CD1c-positive myeloid dendritic cell (primary cell): ENCODE results near the gene RTRAF.
A peak's percentile ranks its signal among the peaks of the same experiment; 100 is the strongest.

Experiments
- DNase-seq: peaks from one replicate; pipeline ENCODE4 v3.0.0-alpha.2; 2016; ENCODE audit errors: extremely low spot score

The RTRAF gene

DNA sequence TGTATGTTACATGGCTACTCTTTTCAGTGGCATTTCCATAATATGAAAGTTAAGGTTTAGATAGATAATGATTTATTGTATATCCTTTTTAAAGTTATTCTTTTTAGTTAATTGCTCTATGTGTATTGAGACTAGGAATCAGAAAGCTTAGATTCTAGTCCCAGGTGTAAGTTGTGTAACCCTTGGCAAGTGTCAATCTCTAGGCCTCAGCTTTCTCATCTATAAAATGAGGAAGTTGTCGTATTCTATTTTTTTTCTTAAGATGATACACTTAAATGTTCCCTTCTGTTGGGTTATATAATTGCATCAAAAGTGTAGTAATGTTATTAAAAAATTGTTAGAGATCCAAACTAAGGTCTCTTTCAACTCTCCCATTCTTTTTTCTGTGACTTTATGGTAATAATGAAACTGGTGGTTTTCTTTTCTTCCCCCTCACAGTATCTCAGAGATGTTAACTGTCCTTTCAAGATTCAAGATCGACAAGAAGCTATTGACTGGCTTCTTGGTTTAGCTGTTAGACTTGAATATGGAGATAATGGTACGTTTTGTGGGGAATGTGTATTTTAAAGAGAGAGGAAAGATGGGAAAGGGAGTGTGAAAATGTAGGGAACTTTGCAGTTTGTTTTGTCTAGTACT is 4.1 kb downstream of the RTRAF start:
- DNase-seq, result no peak

DNA sequence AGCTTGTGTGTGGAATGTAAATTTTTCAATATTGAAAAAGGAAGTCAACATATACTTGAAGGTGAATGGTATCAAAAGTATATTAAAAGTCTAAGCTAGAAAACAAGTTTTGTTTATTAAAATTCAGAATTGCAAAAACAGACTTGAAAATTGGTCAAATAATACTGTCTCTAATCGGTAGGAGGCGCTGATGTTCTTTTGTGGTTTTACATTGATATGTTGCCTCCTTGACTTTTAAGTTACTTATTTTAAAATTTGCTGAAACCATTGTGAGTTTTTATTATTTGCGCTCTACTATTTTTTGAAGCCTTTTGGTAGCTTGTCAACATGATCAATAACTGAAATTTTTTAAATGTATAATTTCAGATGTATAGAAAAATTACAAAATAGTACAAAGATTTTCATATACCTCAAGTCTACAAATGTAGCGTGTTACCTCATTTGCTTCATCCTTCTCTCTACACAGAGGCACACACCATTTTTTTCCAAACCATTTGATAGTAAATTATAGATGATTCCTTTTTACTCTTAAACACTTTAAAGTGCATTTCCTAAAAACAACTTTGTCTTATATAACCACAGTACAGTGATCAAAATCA is 6.9 kb downstream of the RTRAF start:
- peak; percentile 57 for DNase-seq

DNA sequence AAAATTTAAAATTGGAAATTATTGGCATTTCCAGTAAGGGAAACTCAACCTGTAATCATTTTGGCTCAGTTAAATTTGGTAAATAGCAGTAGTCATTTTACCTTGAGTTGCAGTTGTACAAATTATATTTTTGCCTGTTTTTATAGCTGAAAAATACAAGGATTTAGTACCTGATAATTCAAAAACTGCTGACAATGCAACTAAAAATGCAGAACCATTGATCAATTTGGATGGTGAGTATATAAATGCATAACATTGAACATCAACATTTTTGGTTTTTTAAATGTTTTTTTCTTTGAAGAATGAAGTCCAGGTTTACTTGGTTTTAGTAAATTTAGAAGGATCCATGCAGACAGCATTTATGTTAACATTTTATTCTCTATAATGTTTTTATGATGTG is 9.0 kb downstream of the RTRAF start:
- no peak for DNase-seq

DNA sequence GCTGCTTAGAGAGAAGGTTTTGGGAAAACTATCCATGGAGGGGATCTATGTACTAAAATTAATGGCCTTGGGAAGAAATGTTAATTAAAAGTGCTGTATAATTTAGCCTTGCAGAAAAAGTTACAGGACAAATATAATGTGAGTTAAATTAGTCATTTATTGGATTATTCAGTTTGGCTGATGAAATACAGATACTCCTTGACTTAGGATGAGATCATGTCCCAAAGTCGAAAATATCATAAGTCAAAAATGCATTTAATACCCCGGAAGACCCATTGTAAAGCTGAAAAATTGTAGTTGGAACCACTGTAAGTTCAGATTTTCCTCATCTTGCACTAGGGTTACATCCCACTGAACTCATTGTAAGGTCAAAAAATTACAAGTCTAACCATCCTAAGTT is 9.7 kb downstream of the RTRAF start:
- no peak for DNase-seq

DNA sequence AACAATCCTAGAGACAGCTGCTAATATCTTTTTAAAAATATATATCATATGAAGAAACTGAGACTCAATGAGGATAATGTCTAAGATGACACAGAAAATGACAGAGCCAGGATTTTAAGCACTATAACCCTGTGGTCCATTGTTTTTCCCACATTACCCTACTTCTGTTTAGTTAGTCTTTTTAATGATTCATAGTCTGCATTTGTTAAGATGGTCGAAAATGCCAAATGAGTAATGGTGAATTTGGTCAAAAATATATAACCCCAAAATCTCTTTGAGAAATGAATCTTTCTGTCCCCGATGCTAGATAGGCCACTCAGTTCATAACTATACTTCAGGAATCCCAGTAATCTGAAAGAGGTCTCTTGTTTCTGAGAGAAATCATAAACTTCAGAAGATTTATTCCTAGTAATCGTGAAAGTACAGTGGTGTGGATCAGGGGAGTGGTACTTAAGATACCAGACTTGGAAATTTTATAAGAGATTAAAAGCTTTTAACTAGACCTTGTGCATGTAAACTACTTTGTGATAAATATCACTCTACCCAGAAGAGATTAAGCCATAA is 10.8 kb downstream of the RTRAF start:
- DNase-seq, result no peak

DNA sequence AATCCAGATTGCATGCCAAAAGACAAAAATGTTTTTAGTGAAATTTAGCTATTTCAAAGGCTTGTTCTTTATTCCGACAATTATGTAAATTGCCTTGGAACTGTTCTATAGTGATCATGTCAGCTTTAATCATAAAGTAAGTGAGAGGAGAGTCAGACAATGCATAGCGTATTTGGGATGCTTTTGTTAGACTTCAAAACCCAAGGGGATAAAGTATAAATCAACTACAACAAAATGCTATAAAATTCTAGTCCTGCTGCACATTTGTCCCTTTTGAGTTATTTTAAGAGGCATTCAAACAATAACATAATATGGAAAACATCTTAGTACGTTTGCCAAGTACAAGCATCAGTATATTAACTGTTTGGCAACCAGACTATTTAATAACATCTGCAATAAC is 11.3 kb downstream of the RTRAF start:
- DNase-seq, result no peak

DNA sequence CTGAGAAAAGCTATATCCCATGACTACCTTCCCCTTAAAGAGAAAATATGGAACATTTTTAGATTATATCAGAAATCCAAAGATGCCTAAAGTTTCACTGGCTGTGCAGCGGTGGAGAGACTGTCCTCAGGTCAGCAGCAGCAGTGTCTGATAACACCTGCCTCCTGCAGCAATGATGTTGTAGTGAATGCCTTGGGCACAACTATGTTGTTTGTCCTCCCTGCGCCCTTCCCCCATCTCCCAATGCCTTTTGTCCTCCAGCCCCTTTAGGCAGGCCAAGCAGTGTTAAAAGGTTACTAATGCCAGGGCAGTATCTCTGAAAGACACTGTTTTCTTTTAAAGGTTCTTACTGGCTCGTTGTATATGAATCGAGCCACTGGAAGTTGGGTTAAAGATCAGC is 13.2 kb downstream of the RTRAF start:
- no peak for DNase-seq

DNA sequence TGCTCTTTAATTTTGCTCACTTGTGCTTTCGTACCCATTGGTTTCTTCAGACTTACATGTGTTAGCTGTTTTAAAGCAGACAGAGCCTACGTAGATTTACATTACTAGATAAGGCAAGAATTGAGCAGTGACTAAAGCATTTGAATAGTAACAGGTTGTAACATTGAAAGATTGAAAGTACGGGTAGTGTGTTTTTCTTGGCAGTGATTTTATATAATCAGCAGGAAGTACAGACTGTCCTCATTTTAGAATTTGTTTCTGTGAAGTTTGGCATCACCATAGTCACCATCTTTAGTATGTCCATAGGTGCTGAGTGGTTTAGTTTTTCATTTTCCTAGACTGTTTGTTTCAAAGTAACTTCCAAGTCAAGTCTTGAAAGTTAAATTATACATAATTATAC is 14.0 kb downstream of the RTRAF start:
- DNase-seq, result no peak

DNA sequence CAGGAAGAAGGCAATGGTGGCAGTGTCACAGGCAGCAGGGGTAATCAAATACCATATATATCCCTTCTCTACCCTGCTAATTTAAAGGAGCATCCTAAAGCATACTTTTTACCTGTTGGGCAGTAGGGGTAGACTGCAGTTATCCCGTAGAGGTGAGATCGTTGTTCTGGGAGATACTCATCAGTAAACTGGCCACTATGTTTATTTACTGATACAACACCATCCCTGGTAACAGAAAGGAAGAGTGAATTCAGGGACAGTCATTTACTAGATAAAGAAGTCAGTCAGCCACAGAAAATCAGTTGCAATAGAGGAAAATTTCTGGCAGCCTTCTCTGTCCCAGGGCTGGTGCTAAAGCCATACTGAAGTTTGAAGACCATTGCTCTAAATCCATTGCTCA is 16.3 kb downstream of the RTRAF start:
- DNase-seq, result no peak

DNA sequence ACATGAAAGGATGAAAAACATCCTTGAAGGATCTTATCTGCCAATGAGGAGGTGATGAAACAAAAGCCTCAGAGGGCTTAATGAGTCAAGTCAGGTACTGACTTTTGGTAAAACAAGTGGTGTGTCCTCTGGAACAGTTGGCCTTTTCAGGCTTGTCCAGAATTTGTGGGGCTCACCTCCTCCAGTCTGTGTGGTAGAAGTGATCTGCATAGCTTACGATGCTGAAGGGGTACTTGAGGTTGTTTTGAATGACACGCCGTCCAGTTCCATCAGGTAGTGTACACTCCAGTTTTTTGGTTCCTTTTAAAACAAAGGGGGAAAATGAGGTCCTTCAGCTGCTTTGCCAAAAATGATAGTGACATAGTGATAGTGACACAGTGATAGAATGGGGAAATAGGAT is 17.0 kb downstream of the RTRAF start:
- DNase-seq, result no peak

DNA sequence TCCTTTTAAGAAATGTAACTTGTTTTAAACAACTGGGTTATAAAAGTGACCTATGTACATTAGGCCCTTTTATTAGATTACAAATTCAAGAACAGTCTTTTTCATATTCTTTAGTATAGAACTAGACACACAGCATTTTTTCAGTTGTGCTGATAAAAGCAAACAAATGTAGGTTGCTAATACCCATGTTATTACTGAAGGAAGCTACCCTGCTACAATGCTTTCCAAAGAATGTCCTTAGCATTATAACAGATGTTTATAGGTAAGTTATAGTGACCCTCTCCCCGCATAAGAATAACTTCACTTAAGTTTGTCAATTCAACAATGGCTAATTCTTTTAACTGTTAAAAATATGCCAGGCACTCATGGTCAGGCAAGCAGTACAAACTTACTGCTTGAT is 17.9 kb downstream of the RTRAF start:
- DNase-seq, result no peak

DNA sequence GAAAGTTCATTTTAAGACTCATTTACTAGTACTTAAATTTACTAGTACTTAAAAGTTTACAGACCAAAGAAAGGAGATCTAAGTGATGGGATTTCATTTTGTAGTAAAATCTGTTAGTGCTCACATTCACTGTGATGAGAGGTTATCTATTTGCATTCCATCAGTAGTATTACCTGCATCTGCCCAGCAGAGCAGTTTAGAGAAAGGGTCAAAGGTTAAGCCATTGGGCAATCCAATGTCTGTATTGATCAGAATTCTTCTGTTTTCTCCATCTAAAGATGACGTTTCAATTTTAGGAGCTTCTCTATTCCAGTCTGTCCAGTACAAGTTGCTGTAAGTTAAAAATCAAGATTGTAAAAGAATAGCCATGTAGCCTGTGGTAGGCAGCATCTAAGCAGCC is 18.3 kb downstream of the RTRAF start:
- no peak for DNase-seq

DNA sequence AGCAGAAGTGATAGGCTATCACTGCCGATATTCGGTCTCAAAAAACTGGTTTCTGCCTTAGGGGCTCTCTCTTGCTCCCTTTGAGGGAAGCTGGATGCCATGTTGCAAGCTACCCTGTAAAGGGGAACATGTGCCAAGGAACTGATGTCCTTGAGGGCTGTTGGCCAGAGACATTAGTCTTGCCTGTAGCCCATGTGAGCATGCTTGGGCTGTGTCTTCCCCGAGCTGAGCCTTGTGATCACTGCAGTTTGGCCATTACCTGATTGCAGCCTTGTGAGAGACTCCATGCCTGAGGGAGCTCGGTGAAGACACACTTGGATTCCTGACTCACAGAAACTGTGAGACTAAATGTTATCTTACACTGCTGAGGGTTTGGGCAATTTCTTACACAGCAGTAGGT is 18.8 kb downstream of the RTRAF start:
- DNase-seq, result no peak

DNA sequence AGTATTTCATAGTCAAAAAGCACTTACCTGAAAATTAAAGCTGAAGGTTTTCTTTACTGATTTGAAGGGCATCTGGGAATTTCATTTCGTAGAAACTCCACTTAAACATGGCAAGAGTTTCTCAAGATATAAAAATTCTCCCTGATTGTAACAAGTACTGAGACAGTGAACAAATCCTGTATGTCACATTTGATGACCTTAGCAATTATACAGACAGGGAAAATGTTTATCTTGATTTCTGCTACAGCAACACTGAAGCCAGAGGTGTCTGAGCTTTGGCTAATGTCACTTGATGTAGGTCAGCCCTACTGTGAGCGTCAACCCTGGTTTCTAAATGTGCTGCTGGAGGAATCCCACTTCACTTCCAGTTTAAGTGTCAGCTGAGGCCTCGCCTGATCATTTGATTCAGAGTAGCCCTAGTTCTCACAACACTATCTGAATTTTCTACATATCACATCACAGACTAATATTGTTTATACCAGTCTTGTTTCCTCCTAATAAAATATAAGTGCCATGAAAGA is 20.9 kb downstream of the RTRAF start:
- no peak for DNase-seq

DNA sequence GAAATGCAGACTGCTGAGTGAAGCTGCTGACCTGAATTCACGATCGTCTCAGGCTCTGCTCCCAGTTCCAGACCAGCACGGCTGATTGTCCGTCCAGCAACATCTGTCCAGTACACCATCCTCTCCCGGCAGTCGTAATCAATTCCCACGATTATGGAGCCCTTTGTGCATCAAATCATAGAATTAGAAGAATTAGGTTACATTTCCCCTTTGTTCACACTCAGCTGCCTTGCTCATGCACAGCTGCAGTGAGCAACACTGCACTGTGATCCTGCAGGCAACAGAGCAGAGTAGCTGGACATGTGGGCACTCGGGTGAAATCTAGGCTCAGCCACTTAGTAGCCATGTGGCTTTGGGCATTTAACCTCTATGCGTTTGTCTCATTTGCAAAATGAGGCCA is 22.2 kb downstream of the RTRAF start:
- DNase-seq, result no peak

DNA sequence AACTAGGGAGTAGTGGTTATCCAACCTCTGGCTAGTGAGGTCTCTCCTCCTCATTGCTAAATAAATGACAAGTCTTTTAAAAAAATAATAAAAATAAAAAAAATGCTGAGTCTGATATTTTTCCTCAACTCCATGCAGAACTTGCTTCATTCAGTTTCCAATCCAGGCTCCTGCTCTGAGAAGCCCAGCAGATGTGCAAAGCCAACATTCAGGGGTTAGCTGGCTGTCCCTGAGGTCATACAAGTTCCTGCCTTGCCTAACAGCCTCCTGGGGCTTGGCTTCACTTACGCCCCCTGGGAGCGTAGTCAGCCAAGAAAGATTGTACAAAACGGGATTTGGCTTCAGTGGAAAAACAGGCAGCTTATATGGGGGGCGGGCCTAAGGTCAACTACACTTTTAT is 23.3 kb downstream of the RTRAF start:
- no peak for DNase-seq

DNA sequence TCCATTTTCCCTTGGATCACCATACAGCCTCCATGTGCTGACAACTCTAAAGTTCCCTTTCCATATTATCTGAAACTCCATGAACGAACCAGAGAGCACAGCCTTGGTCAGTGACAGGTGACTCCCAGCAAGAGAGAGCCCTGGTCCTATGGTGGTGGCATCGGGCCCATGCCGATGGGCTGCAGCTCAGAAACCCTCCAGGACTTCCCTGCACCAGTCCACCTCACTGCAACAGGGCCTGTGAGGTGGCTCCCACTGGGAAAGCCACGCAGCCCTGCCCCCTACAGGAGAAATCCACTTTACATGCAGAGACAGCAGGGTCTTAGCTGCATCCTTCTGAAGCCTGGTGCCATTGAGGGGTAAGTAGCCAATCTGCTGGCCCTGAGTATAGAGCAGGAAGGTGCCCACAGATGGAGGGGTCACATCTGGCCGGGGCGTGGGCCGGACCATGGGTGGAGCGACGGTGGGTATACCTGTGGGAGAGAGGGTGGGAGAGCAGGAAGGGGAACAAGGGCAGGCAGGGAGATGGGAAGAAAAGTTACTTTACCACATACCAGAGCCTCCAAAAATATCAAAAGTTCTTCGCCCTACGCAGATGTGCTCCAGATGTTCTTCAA is 24.7 kb downstream of the RTRAF start:
- DNase-seq, result no peak

DNA sequence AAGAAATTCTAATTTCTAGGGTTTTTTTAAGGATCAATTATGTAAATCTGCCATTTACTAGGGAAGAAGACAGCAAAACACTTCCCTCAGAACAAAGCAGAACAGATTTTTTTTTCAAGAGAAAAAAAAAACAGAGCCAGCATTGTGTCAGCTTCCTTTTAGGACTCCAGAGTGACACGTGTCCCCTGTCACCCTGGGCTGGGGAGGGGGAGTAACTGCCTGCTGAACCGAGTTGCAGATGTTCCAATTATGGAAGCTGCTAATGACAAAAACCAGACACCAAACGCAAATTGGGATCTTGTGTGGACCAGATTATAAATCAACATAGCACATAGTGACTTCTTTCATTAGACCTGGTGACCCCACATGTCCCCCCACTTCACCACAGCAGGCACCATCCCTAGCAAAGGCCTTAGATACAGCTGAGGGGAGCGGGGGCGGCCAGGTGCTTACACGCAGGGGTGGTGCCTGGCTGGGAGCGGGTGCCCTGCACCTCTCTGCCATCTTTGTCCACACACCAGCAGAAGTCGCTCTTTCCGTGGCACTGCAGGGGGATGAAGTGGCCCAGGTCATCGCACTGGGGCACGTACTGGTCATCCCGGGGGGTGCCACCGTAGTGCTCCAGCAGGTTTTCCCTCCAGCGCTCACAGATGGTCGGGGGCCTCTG is 25.4 kb downstream of the RTRAF start:
- DNase-seq, result peak; percentile 6

DNA sequence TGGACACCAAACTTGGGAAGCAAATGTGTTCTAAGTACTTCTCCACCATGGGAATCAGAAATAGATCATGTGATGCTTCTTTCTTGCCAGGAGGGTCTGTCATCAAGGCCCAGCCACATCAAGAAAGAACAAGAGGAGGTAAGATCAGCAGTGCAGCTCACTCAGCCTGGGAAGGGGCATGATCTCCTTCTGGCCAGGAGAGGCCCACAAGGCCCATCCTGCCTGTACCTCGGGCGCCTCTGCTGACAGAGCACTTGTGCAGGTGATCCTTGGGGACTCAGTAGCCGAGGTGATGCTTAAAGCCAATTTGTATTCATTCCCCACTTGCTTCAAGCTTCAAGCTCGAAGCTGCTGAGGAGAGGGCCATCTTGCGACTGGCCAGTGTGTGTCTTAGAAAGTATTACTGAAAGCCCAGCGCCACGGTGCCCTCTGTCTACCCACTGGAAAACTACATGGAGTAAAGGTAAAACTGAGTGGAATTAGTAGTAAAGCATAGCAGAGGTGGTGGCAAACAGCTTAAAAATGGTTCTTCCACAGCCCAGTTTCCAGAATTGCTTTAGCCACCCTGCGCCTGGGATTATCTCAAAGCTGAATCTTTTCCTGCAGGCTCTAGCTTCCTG is 26.2 kb downstream of the RTRAF start:
- no peak for DNase-seq

DNA sequence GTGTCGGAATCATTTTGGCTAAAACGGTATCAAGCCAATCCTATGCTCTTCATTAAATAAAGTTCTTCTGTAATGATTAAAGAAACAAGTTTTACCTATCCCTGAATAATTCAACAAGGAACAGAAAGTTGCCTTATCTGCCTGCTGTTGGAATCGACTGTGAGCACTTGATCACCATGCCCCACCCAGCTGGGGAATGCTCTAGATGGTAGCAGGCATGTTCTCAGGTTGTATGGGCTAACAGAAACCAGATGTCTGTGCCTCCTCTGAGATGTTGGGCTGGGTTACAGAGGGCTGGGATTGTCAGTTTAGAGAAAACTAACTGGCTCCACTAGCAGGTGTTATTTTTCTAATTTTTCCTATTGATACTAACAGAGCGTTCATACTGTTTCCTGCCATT is 28.9 kb downstream of the RTRAF start:
- DNase-seq, result no peak

DNA sequence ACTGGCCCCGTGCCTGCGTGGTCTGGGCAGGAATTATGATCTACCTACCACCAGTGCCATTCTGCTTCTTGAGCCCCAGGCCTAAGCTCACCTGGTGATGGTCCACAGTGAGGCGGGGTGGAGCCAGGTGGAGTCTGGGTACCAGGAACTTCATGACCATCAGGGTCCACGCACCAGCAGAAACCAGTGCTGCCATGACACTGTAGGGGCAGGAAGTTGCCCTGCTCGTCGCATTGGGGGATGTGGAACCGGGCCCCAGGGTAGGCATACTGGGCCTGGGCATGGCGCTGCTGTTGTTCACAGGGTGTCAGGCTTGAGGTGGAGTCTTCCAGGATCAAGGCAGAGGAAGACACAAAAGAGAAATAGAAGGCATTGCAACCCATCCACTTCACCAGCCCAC is 29.6 kb downstream of the RTRAF start:
- no peak for DNase-seq

DNA sequence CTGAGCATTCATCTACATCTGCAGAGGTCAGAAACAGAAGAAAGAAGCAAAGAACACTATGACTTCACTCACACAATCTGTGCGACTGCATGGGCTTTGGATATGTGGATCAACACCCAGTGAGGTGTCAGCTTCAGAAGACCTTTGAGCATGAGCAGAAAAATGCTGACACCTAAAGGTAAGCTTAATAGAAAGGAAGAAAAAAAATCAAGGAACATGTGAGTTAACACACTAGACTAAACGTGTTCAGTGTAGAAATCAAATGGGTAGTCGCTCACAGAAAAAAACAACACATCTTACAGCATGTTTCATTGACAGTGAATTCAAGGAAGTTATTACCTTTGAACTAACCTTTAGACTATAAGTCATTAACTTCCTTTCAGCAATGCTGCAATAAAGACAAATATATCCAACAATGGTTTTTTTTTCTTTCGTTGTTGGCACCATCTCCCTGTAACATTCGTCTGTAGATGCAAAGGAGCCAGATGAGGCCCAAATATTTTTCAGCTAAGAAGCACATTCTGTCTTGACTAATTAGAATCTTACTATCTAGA is 30.9 kb downstream of the RTRAF start:
- DNase-seq, result no peak
